Stimulated activated CD8-positive, alpha-beta memory T cell treated with anti-CD3 and anti-CD28 coated beads, Interleukin-15, amount 100 ng/mL, for 48 hours (primary cell): ENCODE results near the gene GRAMD2A.

Source experiments
- DNase-seq, 2 donors: peaks; one replicate each; pipeline ENCODE4 v3.0.0-alpha.2; 2020; ENCODE audit warnings: low read depth in 2 of 2

Gene GRAMD2A

GRCh38 chr15:72197460-72198355 lies at the start of gene GRAMD2A:
GRAMD2A (minus strand) TSS chr15:72197787.
- peak; percentile 18 to 31 for DNase-seq

- no peak for DNase-seq
Measured at GRCh38 chr15:72242775-72243370, 45.3 kb upstream of the GRAMD2A start.

GRCh38 chr15:72239652-72240051 lies 42.1 kb upstream of the GRAMD2A start:
- DNase-seq, result no peak

GRCh38 chr15:72238586-72238985 lies 41.0 kb upstream of the GRAMD2A start:
- no peak for DNase-seq

- DNase-seq, result no peak
Measured at GRCh38 chr15:72237853-72238224, 40.3 kb upstream of the GRAMD2A start.

GRCh38 chr15:72237029-72237852 lies 39.7 kb upstream of the GRAMD2A start:
- peak; percentile 74 to 78 for DNase-seq

GRCh38 chr15:72236381-72237003 lies 38.9 kb upstream of the GRAMD2A start:
- DNase-seq, result no peak

- DNase-seq, result no peak
Measured at GRCh38 chr15:72235298-72235697, 37.7 kb upstream of the GRAMD2A start.

- DNase-seq, result no peak
Measured at GRCh38 chr15:72233769-72234168, 36.2 kb upstream of the GRAMD2A start.

GRCh38 chr15:72231833-72232478 lies 34.4 kb upstream of the GRAMD2A start:
- DNase-seq, result peak in 1 of 2 donors; percentile 20

GRCh38 chr15:72231066-72231832 lies 33.7 kb upstream of the GRAMD2A start, which contains the start of gene PKM:
PKM (minus strand) TSS chr15:72231190; CDS start chr15:72219097, 12,093 bp downstream.
- DNase-seq, result peak; percentile 97 to 98

GRCh38 chr15:72230197-72231065 lies 32.8 kb upstream of the GRAMD2A start:
- peak; percentile 81 to 83 for DNase-seq

GRCh38 chr15:72229947-72230196 lies 32.3 kb upstream of the GRAMD2A start:
- no peak for DNase-seq

GRCh38 chr15:72229076-72229946 lies 31.7 kb upstream of the GRAMD2A start:
- DNase-seq, result peak in 1 of 2 donors; percentile 15

- DNase-seq, result no peak
Measured at GRCh38 chr15:72227720-72228119, 30.1 kb upstream of the GRAMD2A start.

GRCh38 chr15:72227192-72227586 lies 29.6 kb upstream of the GRAMD2A start:
- DNase-seq, result peak; percentile 26 to 51

- DNase-seq, result no peak
Measured at GRCh38 chr15:72223278-72223677, 25.7 kb upstream of the GRAMD2A start.

- no peak for DNase-seq
Measured at GRCh38 chr15:72222393-72222792, 24.8 kb upstream of the GRAMD2A start.

GRCh38 chr15:72220687-72221086 lies 23.1 kb upstream of the GRAMD2A start:
- no peak for DNase-seq
